Stimulated activated CD4-positive, alpha-beta T cell treated with anti-CD3 and anti-CD28 coated beads, Interleukin-15, amount 100 ng/mL, for 24 hours (primary cell): ENCODE results near the gene FLCN.
"Not testable (repeated sequence)": the region's sequence is repeated elsewhere in the genome, so short reads cannot be mapped to it uniquely, and the experiment has no call there.

Experiments
- DNase-seq: peaks from one replicate; pipeline ENCODE4 v3.0.0-alpha.2; 2020

The FLCN gene

DNA sequence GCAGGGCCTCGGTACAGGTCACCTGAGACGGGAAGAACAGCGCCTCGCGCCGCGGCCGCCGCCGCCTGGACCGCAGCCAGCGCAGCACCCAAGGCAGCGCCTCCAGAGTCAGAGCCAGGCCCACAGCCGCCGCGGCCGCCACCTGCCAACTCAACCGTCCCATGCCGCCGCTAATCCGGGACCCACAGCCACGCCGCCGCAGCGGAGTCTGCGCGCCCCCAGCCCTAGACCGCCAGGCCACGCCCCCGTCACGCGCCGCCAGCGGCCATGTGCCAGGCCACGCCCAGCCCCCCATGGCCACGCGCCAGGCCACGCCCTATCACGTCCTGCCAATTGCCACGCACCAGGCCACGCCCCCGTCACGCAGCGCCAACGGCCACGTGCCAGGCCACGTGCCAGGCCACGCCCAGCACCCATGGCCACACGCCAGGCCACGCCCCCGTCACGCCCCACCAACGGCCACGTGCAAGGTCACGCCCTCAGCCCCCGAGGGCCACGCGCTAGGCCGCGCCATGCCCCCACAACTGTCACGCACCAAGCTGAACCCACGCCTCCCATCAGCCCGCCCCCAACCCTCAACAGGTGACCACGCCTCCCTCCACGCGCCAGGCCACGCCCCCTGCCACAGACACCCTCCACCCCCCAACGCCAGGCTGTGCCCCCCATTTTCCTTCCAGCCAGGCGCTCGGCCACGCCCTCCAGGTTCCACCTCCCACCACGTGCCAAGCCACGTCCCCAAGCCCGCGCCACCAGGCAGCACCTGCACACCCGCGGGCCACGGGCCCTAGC lies 30.6 kb downstream of the FLCN start, which contains the start of gene PLD6:
TSS of gene PLD6 (minus strand) at position 210 of the 789 bp plus-strand sequence. CDS start at position 163, 47 bp downstream.
- peak; percentile 94 for DNase-seq

DNA sequence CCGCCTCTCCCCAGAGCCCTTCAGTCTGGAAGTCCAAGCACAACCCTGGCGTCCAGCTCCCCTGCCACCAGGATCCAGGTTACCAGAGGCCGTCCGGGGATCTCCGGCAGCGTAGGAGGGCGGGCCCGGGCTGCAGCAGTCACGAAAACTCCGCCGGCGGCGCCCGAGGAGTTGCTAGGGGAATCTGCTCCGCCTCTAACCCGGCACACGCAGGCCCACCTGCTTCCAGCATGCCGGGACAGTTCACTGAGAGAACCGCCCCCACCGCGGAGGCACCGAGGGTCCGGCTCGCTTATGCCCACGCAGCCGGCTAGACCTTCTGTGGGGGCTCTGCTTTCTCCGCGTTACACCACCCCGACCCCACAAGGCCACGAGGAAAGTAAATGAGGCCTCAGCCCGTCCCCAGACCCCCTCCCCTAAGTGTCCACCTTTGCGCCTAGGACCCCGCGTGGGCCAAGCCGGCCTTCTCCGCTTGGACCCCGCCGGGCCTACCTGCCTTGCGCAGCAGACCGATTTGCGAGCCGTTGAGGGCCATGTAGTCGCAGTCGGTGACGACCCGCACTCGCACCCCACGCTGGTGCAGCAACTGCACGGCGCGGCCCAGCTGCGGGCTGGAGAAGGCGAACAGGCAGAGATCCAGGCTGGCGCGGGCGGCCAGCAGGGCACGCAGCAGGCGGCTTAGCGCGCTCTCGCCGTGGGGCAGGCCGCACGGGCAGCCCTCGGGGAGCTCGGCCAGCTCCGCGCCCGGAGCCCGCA lies 31.4 kb downstream of the FLCN start:
- DNase-seq = peak; percentile 78

DNA sequence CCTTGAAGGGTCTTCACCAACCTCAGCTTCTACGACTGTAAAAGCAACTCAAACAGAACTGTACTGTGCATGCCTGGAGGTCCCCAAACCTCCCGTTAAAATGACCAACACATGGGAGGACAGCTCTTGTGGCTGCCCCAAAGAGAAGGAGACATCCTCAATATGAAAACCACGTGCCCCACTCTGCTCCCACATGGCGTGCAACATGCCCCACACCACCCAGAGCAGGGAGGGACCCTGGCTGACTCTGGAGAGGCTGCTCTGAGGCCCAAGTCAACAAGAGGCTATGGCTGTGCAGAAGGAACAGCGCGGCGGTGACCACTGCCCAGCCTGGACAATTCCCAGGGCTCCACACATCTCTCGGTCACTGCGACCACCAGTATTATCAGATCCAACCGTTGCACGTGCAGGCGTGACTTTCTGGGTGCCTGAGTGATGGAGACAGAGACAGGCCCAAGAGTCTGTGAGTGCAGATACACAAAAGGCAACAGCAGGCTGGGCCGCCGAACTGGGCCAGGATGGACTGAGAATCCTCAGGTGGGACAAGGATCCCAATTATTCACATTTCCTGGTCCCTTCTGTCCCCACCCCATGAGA lies 32.2 kb downstream of the FLCN start:
- no peak for DNase-seq

DNA sequence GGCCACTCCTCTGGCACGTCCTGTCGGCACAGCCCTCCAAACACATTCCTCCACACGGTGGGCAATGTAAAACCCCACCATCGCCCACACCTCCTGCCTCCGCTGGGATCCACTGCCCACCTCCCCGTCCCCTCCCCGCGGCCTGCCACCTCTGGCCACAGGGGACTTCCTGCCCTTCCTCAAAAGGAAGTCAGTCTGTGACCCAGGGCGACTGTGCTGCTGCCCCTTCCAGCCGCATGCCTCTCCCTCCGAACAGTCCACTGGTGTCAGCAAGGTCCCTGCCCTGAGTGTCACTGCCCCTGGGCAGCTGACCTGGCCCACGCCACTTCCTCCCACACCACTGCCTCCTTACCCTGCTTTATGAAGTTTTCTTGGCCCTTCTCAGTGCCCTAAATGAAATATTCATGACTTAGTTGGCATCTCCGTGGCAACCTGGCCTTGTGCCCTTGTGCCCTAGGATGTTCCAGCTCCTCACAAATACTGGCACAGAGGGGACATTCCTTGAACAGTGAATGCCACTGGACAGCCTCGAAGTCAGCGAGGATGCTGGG lies 32.9 kb downstream of the FLCN start:
- no peak for DNase-seq

DNA sequence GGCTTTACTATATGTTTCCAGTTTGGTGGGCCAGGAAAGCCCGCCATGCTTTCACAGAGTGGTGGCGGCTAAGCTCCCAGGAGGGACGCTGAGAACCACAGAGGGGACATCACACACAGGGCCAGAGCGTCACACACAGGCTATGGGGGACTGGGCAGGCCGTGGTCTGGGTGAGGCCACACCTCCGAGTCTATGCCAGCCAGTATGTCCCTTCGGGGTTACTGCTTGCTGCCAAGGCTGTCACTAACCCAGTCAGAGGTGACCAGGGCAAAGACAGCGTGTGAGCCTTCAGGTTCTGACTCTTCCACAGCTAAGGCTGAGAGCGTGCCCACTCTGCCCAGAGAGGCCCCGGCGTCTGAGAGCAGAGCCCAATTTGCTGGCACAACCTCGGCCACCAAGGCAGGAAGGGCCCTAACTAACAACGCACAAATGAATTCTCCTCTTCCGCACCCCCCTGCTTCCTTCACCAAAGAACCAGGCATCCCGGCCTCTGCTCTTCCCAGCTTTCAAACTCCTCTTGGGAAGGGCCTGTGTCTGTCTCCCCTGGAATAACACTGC lies 33.7 kb downstream of the FLCN start:
- DNase-seq = no peak

DNA sequence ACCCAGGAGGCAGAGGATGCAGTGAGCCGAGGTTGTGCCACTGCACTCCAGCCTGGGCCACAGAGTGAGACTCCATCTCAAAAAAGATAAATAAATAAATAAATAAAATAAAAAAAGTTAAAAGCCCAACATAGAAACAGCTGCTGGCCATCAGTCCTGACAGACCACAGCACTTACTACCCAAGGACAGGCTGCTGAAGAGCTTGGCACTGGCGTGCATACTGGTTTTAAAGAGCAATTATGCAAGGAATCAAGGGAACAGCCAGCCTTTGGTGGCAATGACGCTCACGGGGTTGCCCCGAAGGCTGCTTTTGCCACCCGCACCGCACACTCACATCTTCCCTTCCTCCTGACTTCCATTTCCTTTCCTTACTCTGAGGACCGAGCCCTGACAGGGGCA lies 35.1 kb downstream of the FLCN start:
- DNase-seq = no peak

DNA sequence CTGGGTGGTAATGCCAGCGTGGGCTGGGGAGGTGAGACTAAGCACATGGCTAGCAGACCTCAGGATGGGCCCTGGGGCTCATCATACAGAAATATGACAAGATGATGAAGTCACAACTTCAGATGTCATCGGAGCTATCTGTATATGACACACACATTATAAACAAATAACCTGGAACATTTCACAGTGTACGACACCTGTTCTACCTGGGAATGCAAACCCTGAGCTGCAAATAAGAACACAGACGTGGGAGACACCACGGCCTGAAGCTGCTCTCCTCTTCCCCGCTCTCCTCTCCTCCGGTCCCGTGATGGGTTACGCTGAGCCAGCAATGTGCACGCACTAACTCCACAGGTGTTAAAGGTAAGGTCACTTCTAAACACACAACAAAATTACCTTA lies 35.7 kb downstream of the FLCN start:
- DNase-seq = no peak

DNA sequence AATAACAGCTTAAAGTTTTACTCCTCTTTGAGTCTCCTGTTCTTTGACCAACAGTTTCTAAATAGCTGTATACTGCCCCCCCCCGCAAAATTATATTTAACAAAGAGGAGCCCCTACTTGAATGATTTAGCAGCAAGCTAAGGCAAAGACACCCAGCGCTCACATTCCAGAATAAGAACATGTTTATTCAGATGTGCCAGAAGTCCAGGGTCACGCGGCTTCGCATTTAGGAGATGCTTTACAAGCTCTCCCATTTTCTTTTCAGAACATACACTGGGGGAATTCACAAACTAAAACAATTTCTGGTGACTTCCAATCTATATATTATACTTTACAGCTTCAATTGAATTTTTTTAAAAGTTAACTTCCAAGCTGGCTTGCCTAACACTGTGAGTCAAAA lies 36.1 kb downstream of the FLCN start:
- no peak for DNase-seq

DNA sequence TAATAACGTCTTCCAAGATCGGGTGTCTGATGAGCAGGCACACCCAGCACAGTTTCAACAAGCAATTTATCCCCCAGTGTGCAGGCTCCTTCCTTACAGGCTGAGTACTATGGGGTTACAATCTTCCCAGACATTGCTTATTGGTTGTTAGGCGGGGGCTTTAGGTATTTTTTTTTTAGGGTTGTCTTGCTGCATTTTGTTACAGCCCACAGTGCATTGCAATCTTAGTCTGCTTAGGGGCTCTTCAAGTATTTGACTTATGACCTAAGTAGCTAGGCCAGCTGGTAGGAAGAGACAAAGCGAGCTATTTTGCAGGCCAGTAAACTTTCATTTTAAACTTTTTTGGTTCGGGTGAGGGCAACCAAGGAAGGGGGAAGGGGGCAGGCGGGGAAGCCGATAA lies 36.7 kb downstream of the FLCN start:
- DNase-seq = no peak

DNA sequence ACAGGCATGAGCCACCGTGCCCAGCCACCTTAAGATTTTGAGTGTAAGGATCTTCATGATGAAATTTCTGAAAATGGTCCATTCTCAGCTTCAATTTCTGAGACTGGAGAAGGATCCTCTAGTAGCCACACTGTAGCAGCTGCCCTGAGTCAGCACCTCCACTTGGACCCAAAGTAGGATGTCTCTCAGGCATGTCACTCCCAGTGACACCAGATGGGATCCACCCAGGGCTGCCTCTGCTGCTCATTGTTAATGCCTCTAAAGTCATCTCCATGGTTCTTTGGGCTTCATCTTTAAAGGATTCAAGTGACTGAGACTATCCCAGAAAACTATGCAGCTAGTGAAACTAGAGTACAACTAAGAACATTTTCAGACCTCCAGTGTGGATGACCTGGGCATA lies 38.7 kb downstream of the FLCN start:
- DNase-seq = no peak

DNA sequence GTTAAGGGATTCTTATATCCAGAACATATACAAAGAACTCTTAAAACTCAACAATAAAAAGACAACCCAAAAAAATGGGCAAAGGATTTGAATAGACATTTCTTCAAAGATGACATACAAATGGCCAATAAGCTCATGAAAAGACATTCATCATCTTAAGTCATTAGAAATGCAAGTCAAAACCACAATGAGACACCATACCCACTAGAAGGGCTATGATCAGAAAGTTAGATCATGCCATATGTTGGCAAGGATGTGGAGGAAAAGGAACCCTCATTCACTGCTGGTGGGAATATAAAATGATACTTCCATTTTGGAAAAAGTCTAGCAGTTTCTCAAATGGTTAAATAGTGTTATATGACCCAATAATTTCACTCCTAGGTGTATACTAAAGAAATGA lies 40.2 kb downstream of the FLCN start:
- DNase-seq = no peak

DNA sequence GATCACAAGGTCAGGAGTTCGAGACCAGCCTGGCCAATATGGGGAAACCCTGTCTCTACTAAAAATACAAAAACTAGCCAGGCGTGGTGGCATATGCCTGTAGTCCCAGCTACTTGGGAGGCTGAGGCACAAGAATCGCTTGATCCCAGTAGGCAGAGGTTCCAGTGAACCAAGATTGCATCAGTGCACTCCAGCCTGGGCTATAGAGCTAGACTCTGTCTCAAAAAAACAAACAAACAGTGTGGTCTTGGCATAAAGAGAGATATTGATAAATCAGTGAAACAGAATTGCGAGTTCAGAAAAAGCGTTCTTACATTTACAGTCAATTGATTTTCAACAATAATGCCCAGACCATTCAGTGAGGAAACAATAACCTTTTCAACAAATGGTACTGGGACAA lies 41.5 kb downstream of the FLCN start:
- not testable (repeated sequence) for DNase-seq

DNA sequence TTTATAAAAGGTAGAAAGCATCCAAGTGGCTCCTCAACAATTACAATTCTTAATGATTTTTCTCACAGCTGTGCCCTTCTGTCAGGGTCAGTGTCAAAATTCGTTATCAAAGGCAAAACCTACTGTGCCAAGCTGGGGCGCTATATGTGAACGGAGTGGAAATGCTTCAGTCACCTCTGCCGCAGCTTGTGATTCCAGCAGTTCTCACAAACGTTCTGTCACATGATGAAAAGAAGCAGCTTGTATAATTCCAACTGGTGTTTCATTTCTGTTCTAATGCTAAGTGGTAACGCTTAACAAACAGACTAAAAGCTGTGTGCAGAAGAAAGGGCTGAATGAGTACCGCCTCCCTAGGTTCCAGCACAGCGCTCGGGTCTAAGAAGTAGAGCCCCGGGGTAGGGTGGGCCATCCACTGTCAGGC lies 45.0 kb downstream of the FLCN start:
- no peak for DNase-seq

DNA sequence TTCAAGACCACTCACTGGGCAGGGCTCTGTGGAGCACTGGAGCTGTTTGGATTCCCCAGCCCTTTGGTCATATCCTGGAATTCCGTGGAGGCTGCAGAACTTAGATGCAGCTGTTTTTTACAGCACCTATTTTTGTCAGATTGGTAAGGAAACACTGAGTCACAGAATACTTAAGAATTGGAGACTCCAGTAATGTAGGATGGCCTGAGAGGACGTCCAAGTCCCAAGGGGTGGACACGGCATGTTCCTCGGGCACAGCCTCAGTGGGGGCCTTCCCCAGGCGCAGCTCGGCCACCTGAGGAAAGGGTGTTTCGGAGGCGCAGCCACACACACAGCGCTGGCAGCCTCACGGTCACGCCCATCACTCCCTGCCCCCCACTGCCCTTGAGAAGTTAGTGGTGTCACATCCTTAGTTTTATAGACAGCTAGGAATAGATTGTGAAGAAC lies 45.6 kb downstream of the FLCN start:
- no peak for DNase-seq

DNA sequence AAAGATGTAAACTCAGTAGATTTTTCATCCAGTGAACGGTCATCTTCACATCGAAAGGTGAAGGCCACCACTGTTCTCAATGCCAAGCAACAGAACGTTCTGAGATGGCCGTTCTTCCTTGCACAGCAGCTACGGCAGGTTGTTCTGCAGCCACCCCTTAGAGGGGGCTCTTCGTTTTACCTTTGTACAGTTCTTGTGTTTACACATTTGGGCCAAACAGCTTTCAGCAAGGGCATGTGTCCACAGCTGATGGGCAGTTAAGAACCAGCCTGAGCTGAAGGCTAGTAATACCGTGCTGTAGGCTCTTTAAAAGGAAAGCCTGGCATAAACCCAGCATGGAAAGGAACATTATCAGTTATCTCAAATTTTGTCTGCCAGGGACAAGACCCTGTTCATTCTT lies 46.8 kb downstream of the FLCN start:
- no peak for DNase-seq

DNA sequence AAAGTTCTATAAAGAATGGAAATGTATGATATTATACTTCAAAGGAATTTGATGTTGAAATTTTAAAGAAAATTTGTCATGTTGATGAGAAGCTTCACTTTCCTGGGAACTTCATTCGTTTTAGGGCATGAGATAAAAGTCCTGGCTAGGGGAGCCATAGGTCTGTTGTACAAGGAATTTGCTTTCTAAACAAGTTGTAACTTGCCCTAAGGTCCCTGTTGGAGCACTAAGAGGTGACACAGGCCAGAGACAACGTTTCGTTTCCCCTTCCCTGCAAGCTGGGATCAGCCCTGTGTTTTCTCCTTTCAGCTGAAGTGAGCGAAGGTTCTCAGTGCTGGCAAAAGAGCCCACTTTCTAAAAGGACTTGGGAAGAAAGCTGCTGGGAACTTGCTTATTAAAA lies 47.4 kb downstream of the FLCN start:
- no peak for DNase-seq

DNA sequence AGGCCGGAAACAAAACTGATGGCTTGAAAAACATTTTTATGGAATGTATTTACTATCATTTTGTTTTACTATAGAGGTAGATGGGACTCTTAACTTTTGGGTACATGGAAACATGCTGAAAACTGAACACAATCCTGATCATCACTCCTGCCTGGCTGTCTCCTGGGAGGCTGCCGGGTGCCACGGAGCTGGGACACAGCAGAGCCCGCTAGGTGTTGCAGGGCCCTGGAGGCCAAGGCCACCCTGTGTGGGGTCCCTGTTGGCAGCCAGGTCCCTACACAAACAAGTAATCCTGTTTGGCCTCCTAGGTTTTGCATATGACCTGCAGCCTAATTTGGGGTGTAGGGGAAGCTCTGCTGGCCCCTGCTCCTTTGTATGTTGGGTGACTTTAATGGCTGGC lies 48.4 kb downstream of the FLCN start:
- DNase-seq = no peak

DNA sequence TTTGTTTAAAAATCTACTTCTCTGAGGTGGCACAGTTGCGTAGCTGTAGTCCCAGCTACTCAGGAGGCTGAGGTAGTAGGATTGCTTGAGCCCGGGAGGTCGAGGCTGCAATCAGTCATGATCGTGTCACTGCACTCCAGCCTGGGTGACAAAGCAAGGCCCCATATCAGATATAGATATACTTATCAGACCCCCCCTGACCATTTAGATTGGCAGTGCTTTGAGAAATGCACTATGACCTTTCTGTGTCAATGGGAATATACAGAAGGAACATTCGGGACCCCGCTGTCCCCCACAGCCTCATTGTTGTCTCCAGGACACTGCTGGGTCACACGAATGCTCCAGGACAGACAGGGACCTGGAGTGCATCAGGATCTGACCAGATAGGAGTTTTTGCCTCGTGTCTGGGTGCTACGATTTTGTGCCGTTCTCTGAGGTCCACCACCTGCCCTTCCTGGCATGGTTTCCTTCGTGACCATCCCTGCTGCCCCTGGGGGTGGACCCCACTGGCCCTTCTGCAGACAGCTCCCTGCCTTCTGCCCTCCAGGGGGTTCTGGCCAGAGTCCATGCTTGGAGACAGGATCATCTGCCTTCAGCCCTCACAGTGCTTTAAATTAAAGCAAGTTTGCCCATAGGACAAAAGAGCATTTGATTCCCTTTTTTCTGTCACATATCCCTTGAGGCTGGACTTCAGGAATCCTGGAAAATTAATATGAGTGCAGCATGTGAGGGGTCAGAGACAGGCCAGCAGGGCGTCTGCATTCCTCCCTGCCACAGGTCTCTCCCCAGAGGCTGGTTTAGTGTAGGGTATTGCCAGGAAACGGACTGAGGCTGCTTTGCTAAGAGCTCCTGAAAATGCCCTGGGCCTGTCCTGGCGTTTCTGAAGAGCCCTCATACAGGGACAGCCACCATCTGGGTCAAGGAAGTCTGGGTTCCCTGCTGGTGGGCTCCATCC lies 50.1 kb downstream of the FLCN start:
- no peak for DNase-seq

DNA sequence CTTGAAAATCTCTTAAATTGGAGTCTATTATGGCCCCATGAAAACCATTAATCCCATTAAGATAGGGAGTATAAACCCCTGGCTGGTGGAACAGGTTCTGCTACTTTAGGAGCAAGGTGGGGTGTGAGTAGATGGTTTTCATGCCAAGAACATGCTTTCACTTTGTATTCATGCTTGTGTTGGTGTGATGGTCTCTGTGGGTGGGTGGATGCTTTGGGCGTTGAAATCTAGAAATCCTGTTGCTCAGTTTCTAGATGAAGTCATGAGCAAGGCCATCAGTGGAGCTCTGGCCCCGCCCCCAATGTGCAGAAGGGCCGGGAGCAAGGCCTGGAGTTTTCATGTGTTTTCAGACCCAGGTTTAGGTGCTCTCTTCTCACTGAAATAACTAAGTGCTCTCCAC lies 50.9 kb downstream of the FLCN start:
- DNase-seq = peak; percentile 73

DNA sequence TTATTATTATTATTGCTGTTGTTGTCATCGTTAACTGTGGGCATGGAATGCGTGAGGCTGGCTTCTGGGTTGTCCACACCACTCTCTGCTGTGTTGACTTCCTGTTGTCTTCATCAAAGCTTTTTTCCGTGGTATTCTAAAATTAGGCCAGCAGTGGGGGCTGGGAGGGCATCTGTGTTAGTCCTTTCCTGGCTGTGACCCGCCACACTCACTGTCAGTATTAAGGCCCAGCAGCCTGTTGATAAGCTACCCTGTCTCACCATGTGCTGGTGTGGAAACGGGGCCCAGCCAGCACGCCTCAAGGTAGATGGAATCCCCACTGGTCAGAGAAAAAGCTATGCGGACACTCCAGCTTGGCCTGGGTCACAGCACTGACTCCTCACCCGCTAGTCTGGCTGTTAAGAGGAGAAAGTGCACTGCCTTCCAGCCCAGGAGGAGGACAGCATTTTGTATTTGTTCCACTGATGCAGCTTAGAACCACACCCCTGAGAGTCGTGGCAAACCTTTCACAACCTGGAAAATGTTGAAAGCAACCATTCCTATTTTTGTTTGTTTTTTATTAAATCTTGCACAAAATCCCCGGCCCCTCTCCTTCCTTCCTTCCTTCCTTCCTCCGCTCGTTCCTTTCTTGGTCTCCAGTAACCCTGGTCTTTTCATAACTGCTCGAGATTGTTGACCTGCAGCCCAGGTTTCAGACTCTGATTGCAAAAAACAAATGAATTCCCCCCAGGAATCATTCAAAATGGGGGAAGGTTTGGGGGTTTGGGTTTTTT lies 51.8 kb downstream of the FLCN start:
- DNase-seq = not testable (repeated sequence)

DNA sequence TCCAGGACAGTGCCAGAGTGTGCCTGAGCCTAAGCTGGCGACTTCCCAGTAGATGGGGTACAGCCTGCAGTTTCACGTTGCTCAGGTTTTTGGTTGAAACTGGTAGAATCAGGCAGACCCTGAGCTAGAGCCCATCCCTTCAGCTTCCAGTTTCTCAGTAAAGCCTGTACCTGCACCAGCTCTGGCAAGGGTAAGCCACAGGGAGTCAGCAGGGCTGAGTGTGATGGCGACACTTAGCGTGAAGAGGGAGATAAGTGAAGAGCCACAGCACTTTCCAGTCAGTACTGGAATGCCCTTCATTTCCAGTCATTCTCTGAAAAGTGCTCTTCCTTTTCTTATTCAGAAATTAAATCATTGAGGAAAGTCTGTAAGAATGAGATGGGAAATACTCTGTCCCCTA lies 53.2 kb downstream of the FLCN start:
- peak; percentile 24 for DNase-seq
